Urinary bladder (tissue), 4 donors: ENCODE measurements around the gene MRPS34. TPM values are rescaled to one million over a fixed set of nuclear protein-coding genes. Genes with fewer than 3 reads are reported as not detected.
"Not testable (repeated sequence)": the region's sequence is repeated elsewhere in the genome, so short reads cannot be mapped to it uniquely, and the experiment has no call there.

Experiments used
- DNase-seq: peaks from one replicate; pipeline ENCODE4 v3.0.0-alpha.2; 2015; ENCODE audit errors: extremely low spot score
- H3K27ac ChIP-seq: one replicate; pipeline ENCODE4 v1.5.1; 2013; ENCODE audit warnings: low read depth, mild to moderate bottlenecking, moderate library complexity
- H3K36me3 ChIP-seq: one replicate; pipeline ENCODE4 v1.6.1; 2013; ENCODE audit warnings: mild to moderate bottlenecking, moderate library complexity; ENCODE audit not compliant: insufficient read depth
- H3K4me1 ChIP-seq: one replicate; pipeline ENCODE4 v1.6.1; 2013; ENCODE audit warnings: mild to moderate bottlenecking, moderate library complexity; ENCODE audit not compliant: insufficient read depth
- H3K4me3 ChIP-seq: one replicate; pipeline ENCODE4 v1.5.1; 2013; ENCODE audit warnings: low read depth, low read length
- WGBS: extraction: QIAGEN DNeasy Blood & Tissue Kit; methylation state at CpG from one replicate; pipeline ENCODE4 v1.1.7; 2013; 5-methylcytosine and 5-hydroxymethylcytosine counted together
- polyA plus RNA-seq: library from polyadenylated mRNA; stranded (reverse); fragments of 200-250 nt; gene quantifications from one replicate; pipeline ENCODE4 v1.2.3, GENCODE V29; 2013
- total RNA-seq: library from RNA; depleted of rRNA; stranded (reverse); fragments of >200 nt; gene quantifications from one replicate; pipeline ENCODE4 v1.2.3, GENCODE V29; 2014
- donor health status: healthy with polysubstance abuse.
- donor health status: healthy.

MRPS34 gene
- total and polyA plus RNA-seq, 2 donors, result 21.9 to 98.2 TPM

DNA sequence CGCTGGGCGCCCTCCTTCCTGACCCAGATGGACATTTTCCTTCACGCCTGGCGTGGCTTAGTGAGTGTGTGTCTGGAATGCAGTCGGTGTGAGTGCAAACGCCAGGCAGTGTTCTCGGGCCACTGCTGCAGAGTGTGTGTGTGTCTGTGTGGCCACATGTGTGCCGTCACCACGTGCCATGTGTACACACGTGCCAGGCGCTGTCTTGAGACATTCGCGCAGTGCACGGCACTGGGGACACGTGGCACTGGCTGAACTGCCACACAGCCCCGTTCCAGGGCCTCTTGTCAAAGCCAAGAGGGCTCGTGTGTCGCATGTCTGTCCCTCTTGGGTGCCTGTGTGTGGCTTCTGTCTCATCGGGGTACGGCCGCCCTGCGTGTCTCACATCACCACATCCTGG is 38.1 kb downstream of the MRPS34 start:
- WGBS, result 97% methylated on average over 22 of the region's 22 CpGs
- no peaks in the 10 kb centered on the region for H3K36me3 ChIP-seq
- H3K27ac ChIP-seq, result no peak overlapping the region
- no peak overlapping the region for H3K4me3 ChIP-seq
- H3K4me1 ChIP-seq, result no peaks in the 10 kb centered on the region
- DNase-seq, result no peak

DNA sequence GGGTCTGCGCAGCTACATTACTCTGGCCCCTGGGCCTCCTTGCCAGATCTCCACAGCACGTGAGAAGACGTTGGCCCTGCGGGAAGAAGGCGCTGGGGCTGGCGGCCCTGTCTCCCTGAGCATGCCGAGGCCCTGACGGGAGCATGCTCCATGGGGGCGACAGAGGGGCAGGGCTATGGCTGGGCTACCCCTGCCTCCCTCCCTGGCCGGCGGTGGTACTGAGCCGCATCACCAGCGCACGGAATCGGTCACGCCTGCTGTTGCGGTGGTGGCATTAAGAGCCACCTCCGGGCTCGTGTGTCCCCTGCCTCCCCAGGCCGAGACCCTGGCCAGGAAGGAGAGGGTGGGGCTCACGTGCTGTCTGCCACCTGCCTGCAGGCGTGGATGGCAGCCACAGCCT is 38.8 kb downstream of the MRPS34 start:
- no peak for DNase-seq
- H3K4me3 ChIP-seq, result no peak overlapping the region
- 94% methylated on average over 22 of the region's 22 CpGs for WGBS
- no peaks in the 10 kb centered on the region for H3K36me3 ChIP-seq
- H3K27ac ChIP-seq, result no peak overlapping the region
- H3K4me1 ChIP-seq, result no peaks in the 10 kb centered on the region

DNA sequence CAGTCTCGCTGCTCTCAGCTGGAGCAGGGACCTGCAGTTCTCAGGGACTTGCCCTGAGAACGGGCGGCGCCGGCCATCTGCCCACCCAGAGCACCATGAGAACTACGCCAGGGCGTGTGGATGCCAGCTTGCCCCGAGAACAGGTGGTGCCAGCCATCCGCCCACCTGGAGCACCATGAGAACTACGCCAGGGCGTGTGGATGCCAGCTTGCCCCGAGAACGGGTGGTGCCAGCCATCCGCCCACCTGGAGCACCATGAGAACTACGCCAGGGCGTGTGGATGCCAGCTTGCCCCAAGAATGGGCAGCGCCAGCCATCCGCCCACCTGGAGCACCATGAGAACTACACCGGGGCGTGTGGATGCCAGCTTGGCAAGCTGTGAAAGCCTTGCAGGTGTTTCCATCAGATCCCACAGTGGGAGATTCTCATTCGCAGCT is 40.4 kb downstream of the MRPS34 start:
- not testable (repeated sequence) for H3K4me3 ChIP-seq, H3K27ac ChIP-seq, DNase-seq, H3K36me3 ChIP-seq, H3K4me1 ChIP-seq
- 93% methylated on average over 21 of the region's 21 CpGs for WGBS

DNA sequence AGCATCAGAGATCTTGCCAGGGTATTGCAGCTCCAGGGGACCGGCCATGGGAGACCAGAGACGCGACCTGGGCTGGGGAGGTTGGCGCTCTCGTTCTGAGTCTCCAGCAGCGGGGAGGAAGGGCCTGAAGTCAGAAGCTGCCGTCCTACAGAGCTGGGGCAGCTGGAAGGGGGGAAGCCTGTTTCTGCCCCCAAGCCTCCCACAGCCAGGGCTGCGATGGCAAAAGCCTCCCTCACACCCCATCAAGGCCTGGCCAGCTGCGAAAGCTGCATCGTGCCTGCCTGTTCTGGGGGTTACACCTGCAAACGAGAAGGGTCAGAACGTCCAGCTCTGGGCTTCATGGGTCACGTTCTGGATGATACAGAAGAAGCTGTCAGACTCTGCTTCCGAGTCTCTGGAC is 40.9 kb downstream of the MRPS34 start:
- Histone ChIP-seq H3K4me3 (no peak overlapping the region), H3K36me3 (no peaks in the 10 kb centered on the region), H3K27ac (no peak overlapping the region), H3K4me1 (no peaks in the 10 kb centered on the region)
- no peak for DNase-seq
- 86% methylated on average over 14 of the region's 14 CpGs for WGBS

DNA sequence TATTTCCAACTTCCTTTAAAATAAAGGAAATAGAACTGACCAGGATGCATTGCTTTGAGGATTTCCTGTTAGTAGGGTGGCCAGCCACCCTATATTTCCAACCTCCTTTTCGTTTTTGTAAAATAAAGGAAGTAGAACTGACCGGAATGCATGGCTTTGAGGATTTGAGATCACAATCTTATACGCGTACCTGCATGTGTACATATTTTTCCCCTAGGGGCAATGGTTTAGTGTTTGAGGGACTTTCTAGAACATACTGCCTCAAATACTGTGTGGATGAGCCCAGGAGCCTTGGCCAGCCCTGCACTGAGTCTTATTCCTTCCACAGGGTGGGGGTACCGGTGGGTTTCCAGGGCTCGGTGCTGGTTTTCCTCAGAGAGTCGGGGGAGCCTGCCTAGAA is 41.3 kb downstream of the MRPS34 start:
- no peak overlapping the region for H3K27ac ChIP-seq
- 75% methylated on average over 7 of the region's 7 CpGs for WGBS
- no peaks in the 10 kb centered on the region for H3K36me3 ChIP-seq
- no peak overlapping the region for H3K4me3 ChIP-seq
- no peak for DNase-seq
- no peaks in the 10 kb centered on the region for H3K4me1 ChIP-seq

DNA sequence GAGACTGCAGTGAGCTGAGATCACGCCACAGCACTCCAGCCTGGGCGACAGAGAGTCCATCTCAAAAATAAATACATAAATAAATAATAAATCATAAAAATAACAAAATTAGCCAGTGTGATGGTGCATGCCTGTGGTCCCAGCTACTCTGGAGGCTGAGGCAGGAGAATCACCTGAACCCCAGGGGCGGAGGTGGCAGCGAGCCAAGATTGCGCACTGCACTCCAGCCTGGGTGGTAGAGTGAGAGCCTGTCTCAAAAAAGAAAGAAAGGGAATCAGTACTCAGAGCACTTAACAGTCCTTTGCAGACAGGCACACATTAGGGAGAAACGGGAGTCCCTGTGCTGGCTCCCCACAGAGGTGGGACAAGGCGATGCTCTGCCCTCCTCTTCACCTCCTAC is 41.9 kb downstream of the MRPS34 start:
- 92% methylated on average over 7 of the region's 7 CpGs for WGBS
- Histone ChIP-seq H3K27ac (no peak overlapping the region), H3K4me3 (no peak overlapping the region), H3K36me3 (no peaks in the 10 kb centered on the region), H3K4me1 (no peaks in the 10 kb centered on the region)
- DNase-seq, result no peak

DNA sequence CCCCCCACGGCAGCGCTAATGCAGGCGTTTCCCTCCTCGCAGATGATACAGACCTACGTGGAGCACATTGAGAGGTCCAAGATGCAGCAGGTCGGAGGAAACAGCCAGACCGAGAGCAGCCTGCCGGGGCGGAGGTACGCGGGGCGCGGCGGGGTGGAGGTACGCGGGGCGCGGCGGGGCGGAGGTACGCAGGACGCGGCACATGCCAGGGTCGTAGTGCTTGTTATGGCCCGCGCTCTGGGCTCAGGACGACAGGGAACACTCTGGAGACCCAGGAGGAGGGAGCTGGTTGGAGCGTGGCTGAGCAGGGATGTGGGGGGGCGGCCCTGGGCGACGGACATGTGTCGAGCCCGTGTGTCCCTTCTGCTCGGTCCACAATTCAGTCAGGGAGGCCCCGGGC is 43.5 kb downstream of the MRPS34 start:
- Histone ChIP-seq H3K36me3 (no peaks in the 10 kb centered on the region), H3K4me1 (no peaks in the 10 kb centered on the region), H3K4me3 (no peak overlapping the region), H3K27ac (no peak overlapping the region)
- DNase-seq, result no peak
- WGBS, result 93% methylated on average over 35 of the region's 35 CpGs

DNA sequence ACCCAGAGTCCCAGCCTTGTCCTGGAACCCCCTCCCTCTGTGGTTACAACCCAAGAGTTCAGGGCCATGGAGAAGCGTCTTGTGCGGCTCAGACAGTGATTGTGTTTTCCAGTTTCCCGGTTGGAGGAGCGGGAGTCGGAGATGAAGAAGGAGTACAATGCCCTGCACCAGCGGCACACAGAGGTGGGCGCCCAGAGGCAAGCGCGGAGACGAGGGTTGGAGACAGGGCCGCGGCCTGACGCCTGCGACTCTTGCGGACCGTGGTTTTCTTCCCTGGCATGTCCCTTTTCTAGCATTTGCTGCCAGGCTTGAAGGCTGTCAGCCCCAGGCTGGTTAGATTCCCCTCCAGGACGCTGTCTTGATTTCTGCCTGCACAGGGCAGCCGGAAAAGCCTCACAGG is 43.9 kb downstream of the MRPS34 start:
- no peaks in the 10 kb centered on the region for H3K36me3 ChIP-seq
- no peak overlapping the region for H3K27ac ChIP-seq
- no peak for DNase-seq
- 97% methylated on average over 18 of the region's 18 CpGs for WGBS
- no peak overlapping the region for H3K4me3 ChIP-seq
- no peaks in the 10 kb centered on the region for H3K4me1 ChIP-seq

DNA sequence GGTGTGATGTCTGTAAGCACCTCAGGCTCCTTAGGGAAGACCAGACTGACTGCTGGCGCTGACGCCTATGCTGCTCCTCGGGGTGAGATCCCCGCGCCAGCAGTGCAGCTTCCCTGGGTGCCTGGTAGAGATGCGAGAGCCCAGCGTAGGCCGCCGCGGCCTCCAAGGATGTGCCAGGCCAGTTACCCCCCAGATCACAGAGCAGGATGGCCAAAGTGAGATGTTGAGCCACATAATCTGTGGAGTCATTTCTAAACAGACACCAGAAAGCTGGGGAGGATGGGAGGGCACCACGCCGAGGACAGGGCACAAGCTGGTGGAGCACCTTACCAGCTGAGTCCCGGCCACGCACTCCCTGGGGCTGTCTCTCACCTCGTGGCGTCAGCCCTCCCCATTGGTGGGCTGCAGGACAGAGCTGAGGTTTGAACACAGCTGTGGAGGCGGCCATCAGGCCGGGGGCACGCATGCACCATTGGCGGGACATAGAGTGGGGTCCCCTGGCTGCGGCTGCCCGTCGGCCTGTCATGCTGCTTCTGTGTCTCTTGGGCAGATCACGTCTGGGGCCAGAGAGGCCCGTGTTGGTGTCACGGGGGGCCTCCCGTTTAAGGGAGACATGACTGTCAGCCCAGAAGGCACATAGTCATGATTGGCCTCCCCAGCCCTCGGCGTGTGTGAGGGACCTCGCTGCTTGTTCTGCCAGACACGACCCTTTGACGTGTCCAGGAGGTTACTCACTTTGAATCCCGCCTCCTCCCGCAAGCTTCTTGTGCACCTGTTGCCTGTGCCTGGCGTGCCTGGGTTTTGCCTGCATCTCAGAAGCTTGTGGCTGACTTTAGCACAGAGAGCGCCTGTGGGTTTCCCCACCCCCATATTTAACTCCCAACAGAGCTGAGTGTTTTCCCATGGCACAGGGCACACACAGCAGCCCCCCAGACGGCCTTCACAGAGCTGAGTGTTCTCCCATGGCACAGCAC is 45.0 kb downstream of the MRPS34 start:
- Histone ChIP-seq H3K4me3 (no peak overlapping the region), H3K36me3 (no peaks in the 10 kb centered on the region), H3K4me1 (no peaks in the 10 kb centered on the region), H3K27ac (no peak overlapping the region)
- WGBS, result 93% methylated on average over 37 of the region's 37 CpGs
- DNase-seq, result no peak

DNA sequence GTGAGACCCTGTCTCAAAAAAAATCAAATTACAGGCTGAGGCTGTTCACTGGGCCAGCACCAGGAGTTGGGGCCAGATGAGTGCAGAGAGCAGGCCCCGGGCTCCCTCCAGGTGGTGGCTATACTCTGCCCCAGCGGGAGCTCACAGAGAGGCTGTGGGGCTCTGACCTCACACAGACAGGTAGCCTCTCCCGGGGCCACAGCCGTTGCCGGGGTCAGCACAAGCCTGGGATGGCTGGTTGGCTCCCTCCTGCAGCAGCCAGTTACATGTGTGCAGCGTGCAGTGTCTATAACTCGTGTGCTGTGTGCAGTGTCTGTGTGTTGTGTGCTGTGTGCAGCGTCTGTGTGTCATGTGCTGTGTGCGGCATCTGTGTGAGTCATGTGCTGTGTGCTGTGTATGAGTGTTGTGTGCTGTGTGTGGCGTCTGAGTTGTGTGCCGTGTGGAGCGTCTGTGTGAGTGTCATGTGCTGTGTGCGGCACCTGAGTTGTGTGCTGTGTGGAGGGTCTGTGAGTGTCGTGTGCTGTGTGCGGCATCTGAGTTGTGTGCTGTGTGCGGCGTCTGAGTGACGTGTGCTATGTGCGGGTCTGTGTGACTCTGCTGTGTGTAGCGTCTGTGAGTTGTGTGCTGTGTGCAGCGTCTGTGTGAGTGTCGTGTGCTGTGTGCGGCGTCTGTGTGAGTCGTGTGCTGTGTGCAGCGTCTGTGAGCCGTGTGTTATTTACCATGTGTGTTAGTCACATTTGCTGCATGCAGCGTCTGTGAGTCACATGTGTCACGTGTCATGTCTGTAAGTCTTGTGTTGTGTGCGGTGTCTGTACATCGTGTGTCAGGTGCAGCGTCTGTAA is 46.1 kb downstream of the MRPS34 start:
- DNase-seq, result no peak
- Histone ChIP-seq H3K4me3 (no peak overlapping the region), H3K4me1 (no peaks in the 10 kb centered on the region), H3K27ac (no peak overlapping the region), H3K36me3 (no peaks in the 10 kb centered on the region)
- WGBS, result 96% methylated on average over 32 of the region's 32 CpGs

DNA sequence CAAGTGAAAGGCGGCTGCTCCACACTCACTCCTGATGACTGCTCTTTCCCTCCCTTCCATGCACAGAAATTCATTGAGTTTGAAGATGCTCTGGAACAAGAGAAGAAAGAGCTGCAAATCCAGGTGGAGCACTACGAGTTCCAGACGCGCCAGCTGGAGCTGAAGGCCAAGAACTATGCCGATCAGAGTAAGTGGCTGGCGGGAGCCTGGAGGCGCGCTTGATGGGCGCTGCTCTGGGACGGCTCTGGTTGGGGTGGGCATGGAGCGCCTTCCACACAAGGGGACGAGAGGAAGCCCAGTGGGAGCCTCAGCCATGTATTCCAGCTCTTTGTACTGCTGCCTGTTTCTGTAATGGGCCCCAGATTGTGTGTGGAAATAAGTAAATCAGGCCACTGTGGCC is 48.4 kb downstream of the MRPS34 start:
- Histone ChIP-seq H3K4me3 (no peak overlapping the region), H3K4me1 (no peaks in the 10 kb centered on the region), H3K27ac (no peak overlapping the region), H3K36me3 (no peaks in the 10 kb centered on the region)
- 89% methylated on average over 12 of the region's 12 CpGs for WGBS
- DNase-seq, result no peak

DNA sequence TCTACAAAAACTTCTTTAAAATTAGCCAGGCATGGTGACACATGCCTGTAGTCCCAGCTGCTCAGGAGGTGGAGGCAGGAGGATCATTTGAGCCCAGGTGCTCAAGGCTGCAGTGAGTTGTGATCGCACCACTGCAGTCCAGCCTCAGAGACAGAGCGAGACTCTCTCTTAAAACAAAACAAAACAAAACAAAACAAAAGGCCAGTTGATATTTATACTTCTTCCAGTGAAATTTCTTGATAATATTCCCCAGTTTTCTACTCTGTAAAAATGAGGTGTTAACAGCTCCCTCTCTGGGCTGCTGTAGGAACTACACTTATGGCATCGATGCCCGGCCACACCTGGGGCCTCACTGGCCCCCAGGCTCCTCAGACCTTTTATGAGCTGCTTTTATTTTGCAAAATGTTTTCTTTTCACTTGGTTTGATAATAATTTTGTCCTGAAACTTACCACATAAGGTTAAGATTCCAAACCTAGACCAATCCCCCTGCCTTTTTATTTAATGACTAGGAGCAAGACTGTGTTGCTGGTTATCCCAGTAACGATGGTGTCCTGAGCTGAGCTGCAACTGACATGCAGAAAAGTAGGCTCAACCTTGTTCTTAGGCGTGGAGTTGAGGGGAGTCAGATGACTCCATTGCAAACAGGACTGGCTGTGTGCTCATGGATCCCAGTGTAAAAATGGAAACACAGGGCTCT is 49.3 kb downstream of the MRPS34 start:
- DNase-seq, result no peak
- 54% methylated on average over 6 of the region's 6 CpGs for WGBS
- no peak overlapping the region for H3K4me3 ChIP-seq
- no peaks in the 10 kb centered on the region for H3K36me3 ChIP-seq
- no peak overlapping the region for H3K27ac ChIP-seq
- H3K4me1 ChIP-seq, result no peaks in the 10 kb centered on the region
